HepG2 (cell line): ENCODE results near the gene DPH2. TPM values are rescaled to one million over a fixed set of nuclear protein-coding genes. Genes with fewer than 3 reads are reported as not detected.

Source experiments
- ATAC-seq: fragments of 200-7000 bp; cut with Tn5 transposase; 3 replicates; pipeline ENCODE4 v1.9.1; 2020; ENCODE audit warnings: mild to moderate bottlenecking, moderate library complexity
- Bru-seq: library from RNA; stranded (reverse); fragments of 400-500 nt; gene quantifications from one replicate; lab custom pipeline; 2021; lab: Mats Ljungman, UMichigan
- BruChase-seq, 2 experiments: library from RNA; stranded (reverse); fragments of 400-500 nt; gene quantifications; one replicate each; lab custom pipeline; 2021; lab: Mats Ljungman, UMichigan
- BruUV-seq: library from RNA; stranded (reverse); fragments of 400-500 nt; replicated peaks from 2 replicates; lab custom pipeline; 2021; lab: Mats Ljungman, UMichigan
- CTCF ChIA-PET: fragments of 300-600 bp; formaldehyde crosslinking; extraction: SDS; loops from one replicate; lab custom pipeline; 2021; ENCODE audit warnings: low total read pairs, inconsistent platforms, low intra/inter-chr PET ratio; lab: Yijun Ruan, JAX
- POLR2A ChIA-PET: fragments of 350-600 bp; sonication (Branson Sonifier 250); formaldehyde crosslinking; loops from one replicate; lab custom pipeline; 2020; ENCODE audit warnings: antibody characterized with exemption, inconsistent platforms; lab: Yijun Ruan, JAX
- DNase-seq: peaks from one replicate; pipeline ENCODE4 v3.0.0-alpha.2; 2015; ENCODE audit warnings: low spot score
- FAIRE-seq: peaks from 3 replicates; lab custom pipeline; 2011; peaks lifted over from hg19 to GRCh38; lab: Jason Lieb, UNC
- H2AFZ ChIP-seq: one replicate; pipeline ENCODE4 v1.6.1; 2011; ENCODE audit warnings: low read length, inconsistent platforms
- H3K27ac ChIP-seq: fragments of 300-600 bp; 3 replicates; pipeline ENCODE4 v1.8.0; 2011; ENCODE audit warnings: mixed run types, mild to moderate bottlenecking, mixed read lengths, low read length, inconsistent platforms; ENCODE audit not compliant: insufficient read depth; ENCODE audit errors: extremely low read length
- H3K27me3 ChIP-seq, 2 experiments: fragments of 200-600 bp in 1 of 2; 2 replicates in 1 of 2; 3 replicates in 1 of 2; pipeline versions ENCODE4 v1.6.0 to v1.8.0; 2011; ENCODE audit warnings: low read length in 2 of 2, mild to moderate bottlenecking in 2 of 2, moderate library complexity in 2 of 2, inconsistent platforms in 1 of 2; ENCODE audit not compliant: insufficient read depth in 2 of 2, control insufficient read depth in 1 of 2
- H3K36me3 ChIP-seq, 2 experiments: fragments of 200-600 bp in 1 of 2; replicated peaks in 1 of 2; 2 replicates in 1 of 2; 3 replicates in 1 of 2; pipeline versions ENCODE4 v1.5.1 to v1.8.0; 2011; ENCODE audit warnings: low read length in 2 of 2, inconsistent platforms in 1 of 2; ENCODE audit not compliant: insufficient read depth in 2 of 2, control insufficient read depth in 1 of 2
- H3K4me1 ChIP-seq: 2 replicates; pipeline ENCODE4 v1.5.1; 2012; ENCODE audit warnings: low read length, inconsistent platforms; ENCODE audit not compliant: insufficient read depth
- H3K4me2 ChIP-seq: 2 replicates; pipeline ENCODE4 v1.6.0; 2011; ENCODE audit warnings: low read depth, low read length, inconsistent platforms
- H3K4me3 ChIP-seq, 3 experiments: fragments of 200-600 bp in 1 of 3; sonication (generic), shearing (Covaris generic) in 1 of 3; replicated peaks in 1 of 3; 2 replicates each; pipeline ENCODE4 v1.5.1; 2011 to 2016; ENCODE audit warnings: low read length in 3 of 3, inconsistent platforms in 2 of 3, low read depth in 2 of 3, mild to moderate bottlenecking in 2 of 3, control low read depth in 1 of 3, mixed read lengths in 1 of 3; ENCODE audit not compliant: insufficient read depth in 1 of 3
- H3K79me2 ChIP-seq: one replicate; pipeline ENCODE4 v1.6.1; 2011; ENCODE audit warnings: low read length, inconsistent platforms; ENCODE audit not compliant: insufficient read depth
- H3K9ac ChIP-seq: 2 replicates; pipeline ENCODE4 v1.6.0; 2011; ENCODE audit warnings: mild to moderate bottlenecking, low read depth, low read length, inconsistent platforms; ENCODE audit not compliant: insufficient read depth
- H3K9me3 ChIP-seq: 2 replicates; pipeline ENCODE4 v1.5.1; 2012; ENCODE audit warnings: mild to moderate bottlenecking, low read length
- H4K20me1 ChIP-seq: 2 replicates; pipeline ENCODE4 v1.6.0; 2011; ENCODE audit warnings: inconsistent platforms, mild to moderate bottlenecking, low read length, moderate library complexity; ENCODE audit not compliant: insufficient read depth
- AGO2 ChIP-seq: fragments of 200-400 bp; formaldehyde crosslinking; optimal IDR thresholded peaks from 2 replicates; pipeline ENCODE3; 2017; ENCODE audit warnings: mild to moderate bottlenecking, low read depth, low read length, moderate library complexity
- FOXA3 ChIP-seq: IDR thresholded peaks from 2 replicates; pipeline ENCODE4 v1.6.1; 2016; ENCODE audit warnings: missing genetic modification reagents, missing compliant biosample characterization
- MTA1 ChIP-seq: sonication (generic); formaldehyde crosslinking; IDR thresholded peaks from 2 replicates; pipeline ENCODE4 v1.4.0; 2020; ENCODE audit warnings: missing genetic modification reagents, mild to moderate bottlenecking, borderline replicate concordance
- PHF8 ChIP-seq: sonication (generic); formaldehyde crosslinking; IDR thresholded peaks from 2 replicates; pipeline ENCODE4 v1.5.0; 2020; ENCODE audit warnings: missing genetic modification reagents
- RARG ChIP-seq: sonication (generic); formaldehyde crosslinking; IDR thresholded peaks from 2 replicates; pipeline ENCODE4 v1.4.0; 2020; ENCODE audit warnings: low read depth, mild to moderate bottlenecking, missing genetic modification reagents
- SCMH1 ChIP-seq: sonication (generic); formaldehyde crosslinking; IDR thresholded peaks from 2 replicates; pipeline ENCODE4 v1.9.0; 2021; ENCODE audit warnings: missing genetic modification reagents, mild to moderate bottlenecking, borderline replicate concordance
- TBP ChIP-seq: sonication (generic); formaldehyde crosslinking; IDR thresholded peaks from 2 replicates; pipeline ENCODE4 v1.5.0; 2020; ENCODE audit warnings: missing genetic modification reagents
- ZFP36L1 ChIP-seq: sonication (generic); formaldehyde crosslinking; IDR thresholded peaks from 2 replicates; pipeline ENCODE4 v1.8.0; 2022; ENCODE audit warnings: mild to moderate bottlenecking, missing genetic modification reagents, moderate library complexity
- ZNF569 ChIP-seq: sonication (generic); formaldehyde crosslinking; IDR thresholded peaks from 2 replicates; pipeline ENCODE4 v1.5.0; 2020; ENCODE audit warnings: mild to moderate bottlenecking, missing genetic modification reagents, moderate library complexity, borderline replicate concordance
- ZNF629 ChIP-seq: sonication (generic); formaldehyde crosslinking; conservative IDR thresholded peaks from 2 replicates; pipeline ENCODE4 v1.5.0; 2020; ENCODE audit warnings: missing genetic modification reagents
- WGBS: methylation state at CpG from one replicate; pipeline ENCODE4 v1.1.6; 2017; ENCODE audit warnings: low lambda C conversion rate; 5-methylcytosine and 5-hydroxymethylcytosine counted together
- in situ Hi-C: cut with HindIII; loops from 2 replicates; pipeline ENCODE4 v1.10.0; 2017; ENCODE audit warnings: low pct_unique_long_range_greater_than_20kb; ENCODE audit not compliant: extremely low pct_ligation_motif_present
- intact Hi-C: fragments of 100-400 bp; cut with micrococcal nuclease; formaldehyde crosslinking; loops from one replicate; pipeline ENCODE4 v1.10.0; 2022; ENCODE audit not compliant: unreplicated experiment
- long read RNA-seq, 2 experiments: library from RNA in 1 of 2; library from polyadenylated mRNA in 1 of 2; stranded (forward) in 1 of 2; unstranded in 1 of 2; transcript quantifications; one replicate each; pipeline ENCODE4 v2.0.0, GENCODE V29; 2019 to 2022
- polyA minus RNA-seq, 3 experiments: library from RNA; depleted of rRNA, polyadenylated mRNA; stranded (reverse); fragments of >200 nt; gene quantifications; 2 replicates each; pipeline ENCODE4 v1.2.3, GENCODE V29; 2011; ENCODE audit warnings: low replicate concordance in 1 of 3
- polyA plus RNA-seq, 8 experiments: library from polyadenylated mRNA; depleted of rRNA in 3 of 8; stranded (reverse) in 7 of 8; unstranded in 1 of 8; fragments of >200 nt; fragmentation: Illumina TruSeq in 4 of 8; extraction: Trizol in 4 of 8; gene quantifications; 2 replicates each; pipeline versions ENCODE4 v1.2.1 to v1.2.3, GENCODE V29; 2011 to 2016; ENCODE audit warnings: low read depth in 4 of 8, missing spikeins in 1 of 8, mixed read lengths in 1 of 8; ENCODE audit not compliant: insufficient read depth in 1 of 8
- total RNA-seq, 5 experiments: library from RNA; depleted of rRNA; stranded (reverse); fragments of >200 nt; fragmentation: Illumina TruSeq; extraction: Trizol; gene quantifications; 2 replicates each; pipeline ENCODE4 v1.2.3, GENCODE V29; 2016; ENCODE audit warnings: low read depth in 1 of 5
- TF ChIP-seq, protein P1 (sequence below): sonication (generic); formaldehyde crosslinking; IDR thresholded peaks from 2 replicates; pipeline ENCODE4 v1.4.0; 2020; ENCODE audit warnings: missing genetic modification reagents
- TF ChIP-seq, protein P2 (sequence below): sonication (generic); formaldehyde crosslinking; conservative IDR thresholded peaks from 2 replicates; pipeline ENCODE4 v1.4.0; 2020; ENCODE audit warnings: missing genetic modification reagents

Gene DPH2, protein sequence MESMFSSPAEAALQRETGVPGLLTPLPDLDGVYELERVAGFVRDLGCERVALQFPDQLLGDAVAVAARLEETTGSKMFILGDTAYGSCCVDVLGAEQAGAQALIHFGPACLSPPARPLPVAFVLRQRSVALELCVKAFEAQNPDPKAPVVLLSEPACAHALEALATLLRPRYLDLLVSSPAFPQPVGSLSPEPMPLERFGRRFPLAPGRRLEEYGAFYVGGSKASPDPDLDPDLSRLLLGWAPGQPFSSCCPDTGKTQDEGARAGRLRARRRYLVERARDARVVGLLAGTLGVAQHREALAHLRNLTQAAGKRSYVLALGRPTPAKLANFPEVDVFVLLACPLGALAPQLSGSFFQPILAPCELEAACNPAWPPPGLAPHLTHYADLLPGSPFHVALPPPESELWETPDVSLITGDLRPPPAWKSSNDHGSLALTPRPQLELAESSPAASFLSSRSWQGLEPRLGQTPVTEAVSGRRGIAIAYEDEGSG
- 38.3 and 40.5 TPM in 2 replicates for total RNA-seq (2016; rRNA removed; fragmentation: Illumina TruSeq; extraction: Trizol)
- 15.2 TPM in 2 replicates for total RNA-seq (2016; cell fraction: cytosol; rRNA removed; fragmentation: Illumina TruSeq; extraction: Trizol; ENCODE audit: low read depth)
- total RNA-seq (2016; cell fraction: insoluble cytoplasmic fraction; rRNA removed; fragmentation: Illumina TruSeq; extraction: Trizol) = 33.0 and 37.1 TPM in 2 replicates
- total RNA-seq (2016; cell fraction: membrane; rRNA removed; fragmentation: Illumina TruSeq; extraction: Trizol) = 43.0 and 46.2 TPM in 2 replicates
- 21.9 and 28.3 TPM in 2 replicates for total RNA-seq (2016; cell fraction: nucleus; rRNA removed; fragmentation: Illumina TruSeq; extraction: Trizol)
- polyA plus RNA-seq (2011; rRNA removed) = 32.2 and 39.3 TPM in 2 replicates
- polyA plus RNA-seq (2011; cell fraction: cytosol; rRNA removed) = 29.8 and 30.1 TPM in 2 replicates
- 143 and 148 TPM in 2 replicates for polyA plus RNA-seq (2011; cell fraction: nucleus; rRNA removed)
- 16.3 and 20.7 TPM in 2 replicates for polyA plus RNA-seq (2012)
- 16.6 and 18.7 TPM in 2 replicates for polyA plus RNA-seq (2016; cell fraction: cytosol; fragmentation: Illumina TruSeq; extraction: Trizol; ENCODE audit: low read depth)
- polyA plus RNA-seq (2016; cell fraction: insoluble cytoplasmic fraction; fragmentation: Illumina TruSeq; extraction: Trizol; ENCODE audit: low read depth) = 33.1 and 38.5 TPM in 2 replicates
- 41.7 and 43.1 TPM in 2 replicates for polyA plus RNA-seq (2016; cell fraction: membrane; fragmentation: Illumina TruSeq; extraction: Trizol; ENCODE audit: low read depth)
- 50.3 and 52.5 TPM in 2 replicates for polyA plus RNA-seq (2016; cell fraction: nucleus; fragmentation: Illumina TruSeq; extraction: Trizol; ENCODE audit: insufficient read depth, low read depth)
- polyA minus RNA-seq (2011; rRNA and poly(A)+ RNA removed; ENCODE audit: low replicate concordance) = 71.2 and 144 TPM in 2 replicates
- polyA minus RNA-seq (2011; cell fraction: cytosol; rRNA and poly(A)+ RNA removed) = 10.3 and 13.5 TPM in 2 replicates
- polyA minus RNA-seq (2011; cell fraction: nucleus; rRNA and poly(A)+ RNA removed) = 36.7 and 43.0 TPM in 2 replicates
- Bru-seq, nascent RNA = percentile 69 among the genes with signal in this experiment
- percentile 84 among the genes with signal in this experiment for BruChase-seq, experiment 1, labeled RNA remaining after a 6-hour chase
- BruChase-seq, experiment 2, labeled RNA remaining after a 2-hour chase = percentile 79 among the genes with signal in this experiment
- long read RNA-seq, experiment 1, transcript DPH2-201 (6 exons, 2,472 nt) = major isoform, 34 of 41 reads
- long read RNA-seq, experiment 1, partial matches to known transcripts = 2 of 41 reads
- long read RNA-seq, experiment 1, other reads (novel, unspliced or antisense) = 2 of 41 reads
- long read RNA-seq, experiment 2, transcript DPH2-209 (6 exons, 2,414 nt) = minor isoform, 6 of 88 reads
- long read RNA-seq, experiment 2, transcript DPH2-201 (6 exons, 2,472 nt) = major isoform, 43 of 88 reads
- long read RNA-seq, experiment 2, partial matches to known transcripts = 21 of 88 reads
- long read RNA-seq, experiment 2, other reads (novel, unspliced or antisense) = 15 of 88 reads

DNA sequence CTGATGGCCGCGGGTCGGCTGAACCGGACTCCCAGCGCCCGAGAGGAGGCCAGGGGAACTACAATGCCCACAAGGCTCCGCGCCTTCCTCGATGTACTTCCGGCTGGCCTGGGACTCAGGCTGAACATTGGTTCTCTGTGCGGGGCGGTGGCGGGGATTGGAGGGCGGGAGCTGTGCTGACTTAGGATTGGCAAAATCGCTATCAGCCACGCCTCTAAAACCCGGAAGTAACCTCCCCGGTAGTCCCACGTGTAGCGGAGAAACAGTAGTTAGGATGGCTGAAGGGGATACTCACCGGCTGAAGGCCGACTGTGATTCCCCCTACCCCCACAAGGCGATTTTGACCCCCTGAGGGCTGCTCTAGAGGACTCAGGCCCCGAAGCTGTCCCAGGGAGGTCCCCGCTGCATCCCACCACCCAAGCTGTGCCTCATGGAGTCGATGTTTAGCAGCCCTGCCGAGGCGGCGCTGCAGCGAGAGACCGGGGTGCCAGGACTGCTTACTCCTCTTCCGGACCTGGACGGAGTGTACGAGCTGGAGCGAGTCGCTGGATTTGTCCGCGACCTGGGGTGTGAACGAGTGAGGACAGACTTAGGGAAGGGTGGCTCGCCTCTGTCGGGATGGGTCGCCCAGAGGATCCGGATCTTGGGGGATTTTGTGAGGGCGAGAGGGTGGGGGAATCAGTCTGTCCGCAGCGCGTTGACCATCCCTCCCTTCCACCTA, at the start of gene DPH2:
Gene DPH2, plus strand, starts transcription at position 265 of the 721 bp plus-strand sequence. Its CDS starts 166 bp downstream, at position 431.
- no peak within 1 kb of the TSS for H2AFZ ChIP-seq
- CTCF ChIA-PET = no interaction called here
- H3K36me3 ChIP-seq = peaks cover 0 to 1% of the 10 kb centered on the region in 2 experiments; a peak in 1 of 5 replicates
- H3K4me2 ChIP-seq = peak within 1 kb of the TSS; percentile 75
- ATAC-seq = peak; percentile 95
- H3K9ac ChIP-seq = peak within 1 kb of the TSS; percentile 76
- peak; percentile 96 for DNase-seq
- H3K27me3 ChIP-seq = no peaks in the 10 kb centered on the region
- no peaks in the 10 kb centered on the region for H3K9me3 ChIP-seq
- H3K4me1 ChIP-seq = peaks cover 22% of the 10 kb centered on the region
- no peaks in the 10 kb centered on the region for H4K20me1 ChIP-seq
- FAIRE-seq = peak; percentile 96
- H3K4me3 ChIP-seq = peak within 1 kb of the TSS; percentile 80 to 94 (median 91)
- in situ Hi-C loops (no loop called here), intact Hi-C loops (loop anchor here (1.0 kb wide), 1 partner anchor 23 kb away; no protein-coding TSS in a partner anchor)
- H3K79me2 ChIP-seq = peaks cover 11% of the 10 kb centered on the region
- BruUV-seq = TSS peak; percentile 49
- POLR2A ChIA-PET = interaction anchor here (0.9 to 1.9 kb wide), 10 partner anchors 8 to 63 kb away, joined by 3 to 10 read pairs (median 4); partner anchors contain the start of genes B4GALT2, IPO13 and SLC6A9
- H3K27ac ChIP-seq = no peak within 1 kb of the TSS
- WGBS = 1% methylated on average over 23 of the region's 47 CpGs
- no peak for TF ChIP-seq TBP (CRISPR knock-in tag)
- no peak for TF ChIP-seq ZFP36L1 (CRISPR knock-in tag)
- no peak for TF ChIP-seq ZNF629
- TF ChIP-seq, protein P1, sequence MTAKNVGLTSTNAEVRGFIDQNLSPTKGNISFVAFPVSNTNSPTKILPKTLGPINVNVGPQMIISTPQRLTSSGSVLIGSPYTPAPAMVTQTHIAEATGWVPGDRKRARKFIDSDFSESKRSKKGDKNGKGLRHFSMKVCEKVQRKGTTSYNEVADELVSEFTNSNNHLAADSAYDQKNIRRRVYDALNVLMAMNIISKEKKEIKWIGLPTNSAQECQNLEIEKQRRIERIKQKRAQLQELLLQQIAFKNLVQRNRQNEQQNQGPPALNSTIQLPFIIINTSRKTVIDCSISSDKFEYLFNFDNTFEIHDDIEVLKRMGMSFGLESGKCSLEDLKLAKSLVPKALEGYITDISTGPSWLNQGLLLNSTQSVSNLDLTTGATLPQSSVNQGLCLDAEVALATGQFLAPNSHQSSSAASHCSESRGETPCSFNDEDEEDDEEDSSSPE (CRISPR knock-in tag) = peak; percentile 37; the same call in 1 of the 2 replicates
- no peak for TF ChIP-seq RARG (CRISPR knock-in tag)
- no peak for TF ChIP-seq MTA1
- TF ChIP-seq SCMH1 (CRISPR knock-in tag) = no peak
- TF ChIP-seq ZNF569 (CRISPR knock-in tag) = no peak
- peak; percentile 59 for TF ChIP-seq AGO2
- TF ChIP-seq, protein P2, sequence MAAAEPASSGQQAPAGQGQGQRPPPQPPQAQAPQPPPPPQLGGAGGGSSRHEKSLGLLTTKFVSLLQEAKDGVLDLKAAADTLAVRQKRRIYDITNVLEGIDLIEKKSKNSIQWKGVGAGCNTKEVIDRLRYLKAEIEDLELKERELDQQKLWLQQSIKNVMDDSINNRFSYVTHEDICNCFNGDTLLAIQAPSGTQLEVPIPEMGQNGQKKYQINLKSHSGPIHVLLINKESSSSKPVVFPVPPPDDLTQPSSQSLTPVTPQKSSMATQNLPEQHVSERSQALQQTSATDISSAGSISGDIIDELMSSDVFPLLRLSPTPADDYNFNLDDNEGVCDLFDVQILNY (CRISPR knock-in tag) = no peak
- peak; percentile 71 for TF ChIP-seq PHF8 (CRISPR knock-in tag)
- TF ChIP-seq FOXA3 (CRISPR knock-in tag) = no peak
